Natural killer cell (primary cell): Measurements from ENCODE around the gene TUFT1. TPM values are rescaled to one million over a fixed set of nuclear protein-coding genes. Genes with fewer than 3 reads are reported as not detected.

Source experiments
- ATAC-seq, 3 donors: fragments of 150-1000 bp in 2 of 3; fragments of 200-7000 bp in 1 of 3; cut with Tn5 transposase; 1 replicate in 1 of 3; 2 replicates in 2 of 3; pipeline ENCODE4 v1.10.0; 2021; ENCODE audit warnings: mild to moderate bottlenecking in 2 of 3, moderate library complexity in 2 of 3
- DNase-seq, 2 donors: peaks; one replicate each; pipeline versions ENCODE4 v3.0.0 to v3.0.0-alpha.2; 2013 to 2021; ENCODE audit warnings: mixed read lengths in 1 of 2
- H3K27ac ChIP-seq: one replicate; pipeline ENCODE4 v1.5.1; 2013; ENCODE audit warnings: mild to moderate bottlenecking, low read length
- H3K27me3 ChIP-seq: one replicate; pipeline ENCODE4 v1.6.1; 2013; ENCODE audit warnings: low read length; ENCODE audit not compliant: control insufficient read depth, insufficient read depth
- H3K36me3 ChIP-seq: one replicate; pipeline ENCODE4 v1.6.1; 2013; ENCODE audit warnings: low read length; ENCODE audit not compliant: control insufficient read depth, insufficient read depth
- H3K4me1 ChIP-seq: one replicate; pipeline ENCODE4 v1.6.1; 2013; ENCODE audit warnings: low read length; ENCODE audit not compliant: control insufficient read depth, insufficient read depth
- H3K4me3 ChIP-seq: one replicate; pipeline ENCODE4 v1.5.1; 2013; ENCODE audit warnings: low read length
- H3K9me3 ChIP-seq: one replicate; pipeline ENCODE4 v1.6.1; 2013; ENCODE audit warnings: low read length; ENCODE audit not compliant: control insufficient read depth, insufficient read depth
- H3K27ac Mint-ChIP-seq, 2 donors: one replicate each; pipeline ENCODE4 v1.8.0; 2022; ENCODE audit warnings: mild to moderate bottlenecking in 2 of 2, mixed read lengths in 2 of 2, moderate library complexity in 1 of 2
- H3K27me3 Mint-ChIP-seq, 2 donors: one replicate each; pipeline ENCODE4 v1.8.0; 2022; ENCODE audit warnings: low read depth in 2 of 2, mixed read lengths in 2 of 2
- H3K36me3 Mint-ChIP-seq: one replicate; pipeline ENCODE4 v1.8.0; 2022; ENCODE audit warnings: mixed read lengths
- H3K4me1 Mint-ChIP-seq, 2 donors: one replicate each; pipeline ENCODE4 v1.8.0; 2022; ENCODE audit warnings: mixed read lengths in 2 of 2
- H3K4me3 Mint-ChIP-seq: one replicate; pipeline ENCODE4 v1.8.0; 2022; ENCODE audit warnings: mild to moderate bottlenecking, moderate library complexity, mixed read lengths
- H3K9me3 Mint-ChIP-seq, 2 donors: one replicate each; pipeline ENCODE4 v1.8.0; 2022; ENCODE audit warnings: mixed read lengths in 2 of 2
- WGBS: methylation state at CpG from one replicate; pipeline ENCODE4 v1.1.7; 2013; ENCODE audit warnings: missing lambda C conversion rate; ENCODE audit not compliant: insufficient coverage; 5-methylcytosine and 5-hydroxymethylcytosine counted together
- intact Hi-C: fragments of 100-400 bp; cut with micrococcal nuclease; formaldehyde crosslinking; loops from one replicate; pipeline ENCODE4 v1.14.2; 2022
- total RNA-seq, 4 donors: library from RNA; stranded (reverse); fragments of 120-200 nt in 1 of 4; gene quantifications; one replicate each; pipeline versions ENCODE4 v1.2.3 to v1.2.4, GENCODE V29; 2013 to 2022
- TF ChIP-seq, protein P1 (sequence below): fragments of 200-600 bp; IDR thresholded peaks from one replicate; pipeline ENCODE4 v1.8.0; 2022; ENCODE audit warnings: antibody characterized with exemption

TUFT1 gene
- total RNA-seq, 3 donors from 2014 or later (not counting 1 experiment from before 2014, with no cell fraction given), result 4.6 to 7.2 (median 5.0) TPM

DNA sequence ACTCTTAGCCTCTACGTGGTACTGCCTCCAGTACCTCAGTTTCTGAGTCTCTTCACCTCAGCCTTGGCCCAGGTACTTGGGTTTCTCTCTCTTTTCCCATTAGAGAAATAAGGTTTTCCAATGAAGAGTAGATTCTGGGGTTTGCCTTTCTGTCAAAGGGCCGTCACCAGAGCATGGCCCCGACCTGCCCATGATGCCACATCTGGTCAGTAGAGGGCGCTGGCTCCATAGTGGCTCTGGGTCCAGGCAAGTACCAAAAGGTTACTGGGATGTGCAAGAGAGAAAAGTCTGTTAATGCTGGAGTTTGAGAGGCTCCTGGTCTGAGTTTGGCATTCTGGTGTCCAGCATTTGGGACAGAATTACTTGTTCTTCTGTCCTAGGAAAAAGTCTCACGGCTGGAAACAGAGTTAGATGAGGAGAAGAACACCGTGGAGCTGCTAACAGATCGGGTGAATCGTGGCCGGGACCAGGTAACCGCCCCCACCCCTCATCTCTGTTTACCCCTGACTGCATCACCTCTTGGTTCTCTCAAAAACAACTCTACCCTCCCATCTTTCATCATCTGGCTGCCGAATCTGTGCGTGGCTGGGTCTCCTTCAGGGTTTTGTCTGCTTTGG is 5.3 kb upstream of the TUFT1 start:
- intact Hi-C loops, result loop anchor here (5.0 to 10.0 kb wide), 3 partner anchors 92 to 303 kb away; partner anchors contain the start of gene C2CD4D
- no peaks in the 10 kb centered on the region for H3K36me3 Mint-ChIP-seq
- no peaks in the 10 kb centered on the region for H3K27me3 Mint-ChIP-seq
- H3K4me3 ChIP-seq, result no peak overlapping the region
- peaks cover 6% of the 10 kb centered on the region for H3K4me1 ChIP-seq
- no peak overlapping the region for H3K27ac Mint-ChIP-seq
- 70% methylated on average over 12 of the region's 12 CpGs for WGBS
- H3K36me3 ChIP-seq, result no peaks in the 10 kb centered on the region
- peak; percentile 66 to 84 for DNase-seq
- H3K9me3 Mint-ChIP-seq, result no peaks in the 10 kb centered on the region
- ATAC-seq, result peak; percentile 80 to 93 (median 90)
- H3K9me3 ChIP-seq, result no peaks in the 10 kb centered on the region
- TF ChIP-seq, protein P1, sequence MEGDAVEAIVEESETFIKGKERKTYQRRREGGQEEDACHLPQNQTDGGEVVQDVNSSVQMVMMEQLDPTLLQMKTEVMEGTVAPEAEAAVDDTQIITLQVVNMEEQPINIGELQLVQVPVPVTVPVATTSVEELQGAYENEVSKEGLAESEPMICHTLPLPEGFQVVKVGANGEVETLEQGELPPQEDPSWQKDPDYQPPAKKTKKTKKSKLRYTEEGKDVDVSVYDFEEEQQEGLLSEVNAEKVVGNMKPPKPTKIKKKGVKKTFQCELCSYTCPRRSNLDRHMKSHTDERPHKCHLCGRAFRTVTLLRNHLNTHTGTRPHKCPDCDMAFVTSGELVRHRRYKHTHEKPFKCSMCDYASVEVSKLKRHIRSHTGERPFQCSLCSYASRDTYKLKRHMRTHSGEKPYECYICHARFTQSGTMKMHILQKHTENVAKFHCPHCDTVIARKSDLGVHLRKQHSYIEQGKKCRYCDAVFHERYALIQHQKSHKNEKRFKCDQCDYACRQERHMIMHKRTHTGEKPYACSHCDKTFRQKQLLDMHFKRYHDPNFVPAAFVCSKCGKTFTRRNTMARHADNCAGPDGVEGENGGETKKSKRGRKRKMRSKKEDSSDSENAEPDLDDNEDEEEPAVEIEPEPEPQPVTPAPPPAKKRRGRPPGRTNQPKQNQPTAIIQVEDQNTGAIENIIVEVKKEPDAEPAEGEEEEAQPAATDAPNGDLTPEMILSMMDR, result peak; percentile 80
- no peaks in the 10 kb centered on the region for H3K27me3 ChIP-seq
- no peak overlapping the region for H3K4me3 Mint-ChIP-seq
- no peak overlapping the region for H3K27ac ChIP-seq
- peaks cover 0 to 2% of the 10 kb centered on the region in 2 donors for H3K4me1 Mint-ChIP-seq

DNA sequence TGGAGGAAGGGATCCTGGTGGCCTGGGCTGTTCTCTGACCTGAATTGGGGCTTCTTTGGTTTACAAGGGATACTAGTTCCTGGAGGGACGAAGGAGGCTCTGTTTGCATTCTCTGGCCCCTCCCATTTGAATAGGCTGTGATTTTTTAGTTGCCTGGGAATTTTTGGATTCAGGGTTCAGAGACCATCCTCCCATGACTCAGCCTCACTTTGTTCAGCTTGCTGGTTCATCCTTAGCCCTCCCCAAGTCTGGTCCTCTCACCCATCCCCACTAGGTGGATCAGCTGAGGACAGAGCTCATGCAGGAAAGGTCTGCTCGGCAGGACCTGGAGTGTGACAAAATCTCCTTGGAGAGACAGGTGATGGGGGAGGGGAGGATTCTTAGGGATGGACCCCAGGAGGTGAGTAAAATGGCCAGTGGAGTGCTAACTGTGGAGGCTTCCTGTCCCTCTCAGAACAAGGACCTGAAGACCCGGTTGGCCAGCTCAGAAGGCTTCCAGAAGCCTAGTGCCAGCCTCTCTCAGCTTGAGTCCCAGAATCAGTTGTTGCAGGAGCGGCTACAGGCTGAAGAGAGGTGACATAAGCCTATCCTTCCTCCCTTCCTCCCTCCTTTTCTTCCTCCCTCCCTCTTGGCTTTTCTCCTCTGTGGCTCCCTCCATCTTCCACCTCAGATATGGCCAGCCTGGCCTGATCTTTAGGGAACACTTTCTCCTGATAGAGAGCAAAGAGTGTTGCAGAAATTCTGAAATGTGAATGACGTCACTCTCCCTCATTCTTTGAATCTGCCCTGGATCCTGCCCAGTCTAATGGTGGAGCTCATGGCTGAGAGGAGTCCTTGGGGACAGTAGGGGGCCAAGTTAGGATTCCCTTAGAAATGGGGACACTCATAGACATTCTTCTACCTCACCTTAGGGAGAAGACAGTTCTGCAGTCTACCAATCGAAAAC is 4.5 kb upstream of the TUFT1 start:
- Mint-ChIP-seq H3K9me3 (no peaks in the 10 kb centered on the region), H3K4me3 (no peak overlapping the region), H3K36me3 (no peaks in the 10 kb centered on the region), H3K27ac (no peak overlapping the region), H3K4me1 (peaks cover 8 to 11% of the 10 kb centered on the region in 2 donors), H3K27me3 (peaks cover 0 to 2% of the 10 kb centered on the region in 2 donors)
- H3K4me3 ChIP-seq, result no peak overlapping the region
- WGBS, result 89% methylated on average over 6 of the region's 6 CpGs
- DNase-seq (no peak), ATAC-seq (no peak)
- peaks cover 12% of the 10 kb centered on the region for H3K4me1 ChIP-seq
- H3K27me3 ChIP-seq, result no peaks in the 10 kb centered on the region
- H3K27ac ChIP-seq, result no peak overlapping the region
- intact Hi-C loops, result loop anchor here (10.0 kb wide), 1 partner anchor 199 kb away; no protein-coding TSS in a partner anchor
- no peaks in the 10 kb centered on the region for H3K9me3 ChIP-seq
- TF ChIP-seq, protein P1, result no peak
- no peaks in the 10 kb centered on the region for H3K36me3 ChIP-seq

DNA sequence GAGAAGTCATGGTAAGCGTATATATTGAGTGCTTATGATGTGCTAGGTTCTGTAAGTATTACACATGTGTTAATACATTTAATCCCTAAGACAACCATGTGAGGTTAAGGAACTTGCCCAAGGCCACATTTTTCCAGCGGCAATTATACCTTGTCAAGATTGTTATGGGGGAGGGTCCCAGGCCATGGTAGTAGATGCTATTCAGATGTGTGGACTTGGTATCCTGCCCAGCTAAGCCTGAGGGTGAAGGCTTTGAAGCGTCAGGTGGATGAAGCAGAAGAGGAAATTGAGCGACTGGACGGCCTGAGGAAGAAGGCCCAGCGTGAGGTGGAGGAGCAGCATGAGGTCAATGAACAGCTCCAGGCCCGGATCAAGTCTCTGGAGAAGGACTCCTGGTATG is 3.6 kb upstream of the TUFT1 start:
- Mint-ChIP-seq H3K4me1 (peaks cover 17 to 20% of the 10 kb centered on the region in 2 donors), H3K36me3 (no peaks in the 10 kb centered on the region), H3K4me3 (no peak overlapping the region), H3K27ac (no peak overlapping the region), H3K9me3 (no peaks in the 10 kb centered on the region), H3K27me3 (peaks cover 3 to 5% of the 10 kb centered on the region in 2 donors)
- H3K4me1 ChIP-seq, result peaks cover 21% of the 10 kb centered on the region
- TF ChIP-seq, protein P1, result no peak
- peaks cover 1% of the 10 kb centered on the region for H3K27me3 ChIP-seq
- WGBS, result 97% methylated on average over 6 of the region's 7 CpGs
- intact Hi-C loops, result loop anchor here (10.0 kb wide), 1 partner anchor 198 kb away; no protein-coding TSS in a partner anchor
- ATAC-seq (no peak), DNase-seq (no peak)
- no peak overlapping the region for H3K4me3 ChIP-seq
- no peaks in the 10 kb centered on the region for H3K36me3 ChIP-seq
- H3K27ac ChIP-seq, result no peak overlapping the region
- no peaks in the 10 kb centered on the region for H3K9me3 ChIP-seq
